A549 (cell line): ENCODE data around the gene PROB1. TPM values are rescaled to one million over a fixed set of nuclear protein-coding genes. Genes with fewer than 3 reads are reported as not detected.

Experiments used
- ATAC-seq, 2 experiments: fragments of 200-7000 bp in 1 of 2; fragments of >200 bp in 1 of 2; cut with Nextera tagmentation in 1 of 2; cut with Tn5 transposase in 1 of 2; 3 replicates each; pipeline versions ENCODE4 v1.8.0 to v1.9.1; 2018 to 2020; ENCODE audit warnings: mild to moderate bottlenecking in 1 of 2, moderate library complexity in 1 of 2
- CTCF ChIA-PET: fragments of 300-600 bp; sonication (Branson Sonifier 250); formaldehyde crosslinking; extraction: SDS; loops from one replicate; lab custom pipeline; 2021; ENCODE audit warnings: antibody characterized with exemption, inconsistent platforms; lab: Yijun Ruan, JAX
- POLR2A ChIA-PET: fragments of 350-600 bp; formaldehyde crosslinking; extraction: SDS; loops from one replicate; lab custom pipeline; 2021; ENCODE audit warnings: antibody characterized with exemption, inconsistent platforms; lab: Yijun Ruan, JAX
- DNase-seq, 2 experiments: peaks; one replicate each; pipeline versions ENCODE4 v3.0.0 to v3.0.0-alpha.2; 2011 to 2016; ENCODE audit warnings: low read depth in 1 of 2, low spot score in 1 of 2
- FAIRE-seq: peaks from 2 replicates; lab custom pipeline; 2011; peaks lifted over from hg19 to GRCh38; lab: Jason Lieb, UNC
- H3K27ac ChIP-seq, 2 experiments: fragments of >200 bp; sonication (Bioruptor Twin); formaldehyde crosslinking; 3 replicates each; pipeline ENCODE4 v1.5.1; 2016 to 2017
- H3K4me1 ChIP-seq: fragments of >200 bp; sonication (Bioruptor Twin); formaldehyde crosslinking; 3 replicates; pipeline ENCODE4 v1.6.1; 2016
- H3K4me2 ChIP-seq: fragments of >200 bp; sonication (Bioruptor Twin); formaldehyde crosslinking; 3 replicates; pipeline ENCODE4 v1.6.1; 2016
- H3K4me3 ChIP-seq: fragments of >200 bp; sonication (Bioruptor Twin); formaldehyde crosslinking; 3 replicates; pipeline ENCODE4 v1.5.1; 2016
- H3K9me3 ChIP-seq: fragments of >200 bp; sonication (Bioruptor Twin); formaldehyde crosslinking; 3 replicates; pipeline ENCODE4 v1.6.1; 2016
- CEBPB ChIP-seq, 2 experiments: fragments of >200 bp in 1 of 2; sonication (Bioruptor Twin) in 1 of 2; formaldehyde crosslinking in 1 of 2; IDR thresholded peaks; 2 replicates each; pipeline ENCODE4 v1.6.1; 2012 to 2016
- CHD4 ChIP-seq: fragments of 200-600 bp; sonication (generic); IDR thresholded peaks from 2 replicates; pipeline ENCODE4 v1.6.1; 2016; ENCODE audit warnings: antibody characterized with exemption, mild to moderate bottlenecking, borderline replicate concordance
- EP300 ChIP-seq, 2 experiments: fragments of >200 bp; sonication (Bioruptor Twin); formaldehyde crosslinking; IDR thresholded peaks; 2 replicates in 1 of 2; 3 replicates in 1 of 2; pipeline ENCODE4 v1.6.1; 2016 to 2017
- FOXS1 ChIP-seq: fragments of 250-450 bp; sonication (Bioruptor Pico); IDR thresholded peaks from 2 replicates; pipeline ENCODE4 v1.5.0; 2020; ENCODE audit warnings: mild to moderate bottlenecking, moderate library complexity
- HOXB13 ChIP-seq: fragments of 250-450 bp; sonication (Bioruptor Pico); IDR thresholded peaks from 2 replicates; pipeline ENCODE4 v1.5.0; 2020; ENCODE audit warnings: low read depth, mild to moderate bottlenecking, moderate library complexity
- HOXB5 ChIP-seq: fragments of 250-450 bp; sonication (Bioruptor Pico); IDR thresholded peaks from 2 replicates; pipeline ENCODE4 v1.5.0; 2020; ENCODE audit warnings: mild to moderate bottlenecking, moderate library complexity
- JUN ChIP-seq, 2 experiments: fragments of >200 bp; sonication (Bioruptor Twin); formaldehyde crosslinking; IDR thresholded peaks; 2 replicates in 1 of 2; 3 replicates in 1 of 2; pipeline ENCODE4 v1.6.1; 2016 to 2017
- JUNB ChIP-seq: fragments of >200 bp; sonication (Bioruptor Twin); formaldehyde crosslinking; IDR thresholded peaks from 2 replicates; pipeline ENCODE4 v1.6.1; 2016
- MAZ ChIP-seq: fragments of 150-350 bp; IDR thresholded peaks from 2 replicates; pipeline ENCODE4 v1.6.1; 2014; ENCODE audit warnings: antibody characterized with exemption, low read depth, low read length, borderline replicate concordance
- MYC ChIP-seq: IDR thresholded peaks from 2 replicates; pipeline ENCODE4 v1.6.1; 2012; ENCODE audit warnings: mild to moderate bottlenecking, inconsistent platforms, low read length, improper control_type of control experiment, borderline replicate concordance
- NPAS2 ChIP-seq: fragments of 250-450 bp; sonication (Bioruptor Pico); IDR thresholded peaks from 2 replicates; pipeline ENCODE4 v1.8.0; 2022; ENCODE audit warnings: mild to moderate bottlenecking, moderate library complexity, borderline replicate concordance
- PHF8 ChIP-seq: fragments of 200-600 bp; sonication (generic); IDR thresholded peaks from 2 replicates; pipeline ENCODE4 v1.6.1; 2016; ENCODE audit warnings: low read depth, mild to moderate bottlenecking, antibody characterized with exemption, moderate library complexity, borderline replicate concordance
- POLR2A ChIP-seq: IDR thresholded peaks from 2 replicates; pipeline ENCODE4 v1.6.1; 2012; ENCODE audit warnings: mild to moderate bottlenecking, low read length
- POLR2AphosphoS2 ChIP-seq: conservative IDR thresholded peaks from 2 replicates; pipeline ENCODE4 v1.6.1; 2012; ENCODE audit warnings: low read length, improper control_type of control experiment, inconsistent platforms
- RARB ChIP-seq: fragments of 250-450 bp; sonication (Bioruptor Pico); IDR thresholded peaks from 2 replicates; pipeline ENCODE4 v1.8.0; 2021; ENCODE audit warnings: mild to moderate bottlenecking, moderate library complexity
- SMC3 ChIP-seq: fragments of >200 bp; sonication (Bioruptor Twin); formaldehyde crosslinking; IDR thresholded peaks from 3 replicates; pipeline ENCODE4 v1.6.1; 2018; ENCODE audit warnings: inconsistent platforms
- ZC3H11A ChIP-seq: fragments of 450-650 bp; IDR thresholded peaks from 2 replicates; pipeline ENCODE4 v1.6.1; 2014; ENCODE audit warnings: antibody characterized with exemption, mild to moderate bottlenecking
- ZNF302 ChIP-seq: fragments of 250-450 bp; sonication (Bioruptor Pico); IDR thresholded peaks from 2 replicates; pipeline ENCODE4 v1.9.0; 2021; ENCODE audit warnings: inconsistent platforms, mild to moderate bottlenecking, moderate library complexity
- WGBS: methylation state at CpG from one replicate; pipeline ENCODE4 v1.1.6; 2017; ENCODE audit errors: missing lambda C conversion rate; 5-methylcytosine and 5-hydroxymethylcytosine counted together
- polyA plus RNA-seq, 4 experiments: library from polyadenylated mRNA; depleted of rRNA in 3 of 4; stranded (reverse); fragments of >200 nt; fragmentation: RNase III in 1 of 4; extraction: RNeasy Plus Mini Kit Qiagen cat#74134 plus additional on column Dnase treatment in 1 of 4; gene quantifications; 2 replicates in 3 of 4; 3 replicates in 1 of 4; pipeline ENCODE4 v1.2.3, GENCODE V29; 2011 to 2017
- TF ChIP-seq, protein P1 (sequence below): fragments of >200 bp; sonication (Bioruptor Twin); formaldehyde crosslinking; IDR thresholded peaks from 3 replicates; pipeline ENCODE4 v1.6.1; 2016
- TF ChIP-seq, protein P2 (sequence below): IDR thresholded peaks from 2 replicates; pipeline ENCODE4 v1.6.1; 2012
- TF ChIP-seq, protein P3 (sequence below): fragments of 150-350 bp; IDR thresholded peaks from 2 replicates; pipeline ENCODE4 v1.6.1; 2014; ENCODE audit warnings: low read depth, mild to moderate bottlenecking, low read length
- TF ChIP-seq, protein P4 (sequence below): IDR thresholded peaks from 2 replicates; pipeline ENCODE4 v1.6.1; 2012; ENCODE audit warnings: low read depth, borderline replicate concordance
- TF ChIP-seq, protein P5 (sequence below): fragments of 250-450 bp; sonication (Bioruptor Pico); IDR thresholded peaks from 2 replicates; pipeline ENCODE4 v1.5.0; 2020; ENCODE audit warnings: low read depth, mild to moderate bottlenecking, moderate library complexity

The PROB1 gene
- polyA plus RNA-seq, 2 of the 4 experiments (the other 2 are of a cell fraction), result 0.23 to 0.48 TPM

DNA sequence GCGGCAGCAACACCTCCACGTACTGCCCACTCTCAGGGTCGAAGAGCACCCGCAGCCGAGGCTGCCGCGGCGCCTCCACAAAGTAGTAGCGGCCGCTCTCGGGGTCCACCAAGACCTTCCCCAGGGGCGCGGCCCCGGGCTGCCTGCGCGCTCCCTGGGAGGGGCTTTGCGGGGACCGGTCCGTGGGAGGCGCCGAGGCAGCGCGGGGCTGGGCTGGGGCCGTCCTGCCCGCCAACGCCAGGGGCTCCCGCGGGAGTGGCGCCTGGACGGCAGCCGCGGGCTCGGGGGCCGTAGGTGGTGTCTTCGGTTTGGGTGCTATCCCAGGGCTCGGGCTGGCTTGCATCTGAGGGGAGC, 2.6 kb downstream of the PROB1 start:
- Histone ChIP-seq H3K4me1 (peaks cover 48% of the 10 kb centered on the region), H3K9me3 (no peaks in the 10 kb centered on the region), H3K27ac (peak overlapping the region; percentile 89 to 92), H3K4me3 (peak overlapping the region; percentile 85), H3K4me2 (peak overlapping the region; percentile 93)
- POLR2A ChIA-PET, result interaction anchor here (0.6 to 3.1 kb wide), 6 partner anchors 9 to 50 kb away, joined by 3 to 18 read pairs (median 3); partner anchors contain the start of genes PAIP2 and SLC23A1
- TF ChIP-seq PHF8, result peak; percentile 47; the same call in 1 of the 2 replicates
- no peak for TF ChIP-seq EP300 (IDR thresholded peaks at IDR 0.05)
- no peak for TF ChIP-seq CHD4
- peak; percentile 50 to 55; a peak in 3 of 5 replicates for TF ChIP-seq JUN (IDR thresholded peaks at IDR 0.05)
- TF ChIP-seq, protein P1, sequence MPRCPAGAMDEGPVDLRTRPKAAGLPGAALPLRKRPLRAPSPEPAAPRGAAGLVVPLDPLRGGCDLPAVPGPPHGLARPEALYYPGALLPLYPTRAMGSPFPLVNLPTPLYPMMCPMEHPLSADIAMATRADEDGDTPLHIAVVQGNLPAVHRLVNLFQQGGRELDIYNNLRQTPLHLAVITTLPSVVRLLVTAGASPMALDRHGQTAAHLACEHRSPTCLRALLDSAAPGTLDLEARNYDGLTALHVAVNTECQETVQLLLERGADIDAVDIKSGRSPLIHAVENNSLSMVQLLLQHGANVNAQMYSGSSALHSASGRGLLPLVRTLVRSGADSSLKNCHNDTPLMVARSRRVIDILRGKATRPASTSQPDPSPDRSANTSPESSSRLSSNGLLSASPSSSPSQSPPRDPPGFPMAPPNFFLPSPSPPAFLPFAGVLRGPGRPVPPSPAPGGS, result 0 out of 3 replicates have a peak, but pooled peaks have one; percentile 24
- 0 out of 2 replicates have a peak, but pooled peaks have one; percentile 48 for TF ChIP-seq POLR2AphosphoS2
- CTCF ChIA-PET, result interaction anchor here (0.7 to 2.4 kb wide), 12 partner anchors 10 to 739 kb away, joined by 3 to 16 read pairs (median 4); partner anchors contain the start of genes MATR3 and PAIP2
- DNase-seq (peak in 1 of 2 experiments; percentile 32), FAIRE-seq (no peak), ATAC-seq (peak; percentile 55 to 73; a peak in 5 of 6 replicates)
- WGBS, result 3% methylated on average over 11 of the region's 36 CpGs

DNA sequence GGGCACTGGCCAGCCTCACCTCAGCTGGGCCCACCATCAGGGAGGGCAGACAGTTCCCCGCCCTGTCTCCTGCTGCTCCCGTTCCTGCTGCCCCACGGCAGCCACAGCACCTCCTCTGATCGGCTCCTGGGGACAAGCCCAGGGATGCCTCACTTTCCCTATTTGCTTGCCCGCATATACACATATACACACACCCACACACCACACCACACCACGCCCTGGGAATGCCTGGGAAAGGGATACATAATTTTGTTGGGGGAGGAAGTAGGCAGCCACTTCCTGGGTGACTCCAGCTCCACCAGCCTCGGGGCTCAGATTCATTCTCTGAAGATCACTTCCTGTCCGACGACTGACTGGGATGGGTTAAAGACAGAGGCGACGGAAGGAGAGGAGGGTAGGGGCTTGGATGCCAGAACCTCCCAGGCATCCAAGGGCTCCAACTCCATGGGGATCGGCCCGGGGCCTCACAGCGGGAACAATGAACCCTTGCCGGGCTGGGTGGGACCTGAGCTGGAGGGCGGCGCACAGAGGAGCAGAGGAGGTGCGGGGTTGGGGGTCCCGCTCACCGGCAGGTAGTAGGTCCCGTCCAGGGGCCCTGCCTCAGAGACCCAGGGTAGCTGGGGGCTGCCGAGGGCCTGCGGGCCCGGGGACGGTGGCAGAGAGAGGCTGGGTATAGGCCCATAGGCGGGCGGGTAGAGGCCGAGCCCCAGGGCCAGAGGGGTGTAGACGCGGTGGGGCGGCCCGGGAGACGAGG, 3.2 kb downstream of the PROB1 start:
- DNase-seq (peak; percentile 75 to 81), ATAC-seq (peak; percentile 60 to 64), FAIRE-seq (no peak)
- TF ChIP-seq, protein P2, sequence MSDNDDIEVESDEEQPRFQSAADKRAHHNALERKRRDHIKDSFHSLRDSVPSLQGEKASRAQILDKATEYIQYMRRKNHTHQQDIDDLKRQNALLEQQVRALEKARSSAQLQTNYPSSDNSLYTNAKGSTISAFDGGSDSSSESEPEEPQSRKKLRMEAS, result no peak
- TF ChIP-seq JUN (IDR thresholded peaks at IDR 0.05), result no peak; a peak in 1 of 5 replicates
- no peak for TF ChIP-seq MYC
- TF ChIP-seq, protein P3, sequence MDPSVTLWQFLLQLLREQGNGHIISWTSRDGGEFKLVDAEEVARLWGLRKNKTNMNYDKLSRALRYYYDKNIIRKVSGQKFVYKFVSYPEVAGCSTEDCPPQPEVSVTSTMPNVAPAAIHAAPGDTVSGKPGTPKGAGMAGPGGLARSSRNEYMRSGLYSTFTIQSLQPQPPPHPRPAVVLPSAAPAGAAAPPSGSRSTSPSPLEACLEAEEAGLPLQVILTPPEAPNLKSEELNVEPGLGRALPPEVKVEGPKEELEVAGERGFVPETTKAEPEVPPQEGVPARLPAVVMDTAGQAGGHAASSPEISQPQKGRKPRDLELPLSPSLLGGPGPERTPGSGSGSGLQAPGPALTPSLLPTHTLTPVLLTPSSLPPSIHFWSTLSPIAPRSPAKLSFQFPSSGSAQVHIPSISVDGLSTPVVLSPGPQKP, result no peak
- no peak for TF ChIP-seq JUNB
- no peak for TF ChIP-seq NPAS2
- TF ChIP-seq, protein P4, sequence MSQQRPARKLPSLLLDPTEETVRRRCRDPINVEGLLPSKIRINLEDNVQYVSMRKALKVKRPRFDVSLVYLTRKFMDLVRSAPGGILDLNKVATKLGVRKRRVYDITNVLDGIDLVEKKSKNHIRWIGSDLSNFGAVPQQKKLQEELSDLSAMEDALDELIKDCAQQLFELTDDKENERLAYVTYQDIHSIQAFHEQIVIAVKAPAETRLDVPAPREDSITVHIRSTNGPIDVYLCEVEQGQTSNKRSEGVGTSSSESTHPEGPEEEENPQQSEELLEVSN, result no peak
- no peak for TF ChIP-seq SMC3
- peak; percentile 26; the same call in 1 of the 2 replicates for TF ChIP-seq POLR2A
- no peak for TF ChIP-seq CEBPB (IDR thresholded peaks at IDR 0.05)
- TF ChIP-seq PHF8, result no peak
- TF ChIP-seq CHD4, result no peak
- no peak for TF ChIP-seq HOXB5 (CRISPR knock-in tag)
- TF ChIP-seq ZNF302, result no peak
- no peak for TF ChIP-seq ZC3H11A
- TF ChIP-seq MAZ, result no peak
- TF ChIP-seq, protein P5, sequence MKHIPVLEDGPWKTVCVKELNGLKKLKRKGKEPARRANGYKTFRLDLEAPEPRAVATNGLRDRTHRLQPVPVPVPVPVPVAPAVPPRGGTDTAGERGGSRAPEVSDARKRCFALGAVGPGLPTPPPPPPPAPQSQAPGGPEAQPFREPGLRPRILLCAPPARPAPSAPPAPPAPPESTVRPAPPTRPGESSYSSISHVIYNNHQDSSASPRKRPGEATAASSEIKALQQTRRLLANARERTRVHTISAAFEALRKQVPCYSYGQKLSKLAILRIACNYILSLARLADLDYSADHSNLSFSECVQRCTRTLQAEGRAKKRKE (CRISPR knock-in tag), result 0 out of 2 replicates have a peak, but pooled peaks have one; percentile 6
- no peak for TF ChIP-seq FOXS1 (CRISPR knock-in tag)
- no peak for TF ChIP-seq RARB (CRISPR knock-in tag)
- TF ChIP-seq HOXB13 (CRISPR knock-in tag), result no peak; the same call in 1 of the 2 replicates
- 0 out of 2 replicates have a peak, but pooled peaks have one; percentile 24 for TF ChIP-seq POLR2AphosphoS2
- TF ChIP-seq, protein P1, result no peak
- WGBS, result 11% methylated on average over 15 of the region's 33 CpGs
- H3K4me1 ChIP-seq, result peaks cover 48% of the 10 kb centered on the region
- CTCF ChIA-PET, result interaction anchor here (0.6 to 2.4 kb wide), 17 partner anchors 9 to 812 kb away, joined by 3 to 16 read pairs (median 4); partner anchors contain the start of genes MATR3, PAIP2 and SLC23A1
- peak overlapping the region; percentile 85 for H3K4me3 ChIP-seq
- POLR2A ChIA-PET, result interaction anchor here (0.7 to 3.1 kb wide), 3 partner anchors 9 to 50 kb away, joined by 3 to 18 read pairs (median 4); partner anchors contain the start of genes PAIP2 and SLC23A1
- peak overlapping the region; percentile 93 for H3K4me2 ChIP-seq
- H3K27ac ChIP-seq, result peak overlapping the region; percentile 89 to 92
- H3K9me3 ChIP-seq, result no peaks in the 10 kb centered on the region
